ENCODE measurements around the gene CAMTA1. TPM values are rescaled to one million over a fixed set of nuclear protein-coding genes. Genes with fewer than 3 reads are reported as not detected.

CAMTA1 gene
- total and polyA plus RNA-seq, 2 donors: 53.3 to 115 TPM

GRCh38 chr1:7516341-7516740, 731.1 kb downstream of the CAMTA1 start:
- 54% methylated on average over 4 of the region's 4 CpGs for WGBS
- Histone ChIP-seq H3K27ac (ENCODE audit: low read depth) (no peak overlapping the region), H3K4me1 (ENCODE audit: insufficient read depth) (no peaks in the 10 kb centered on the region), H3K4me3 (ENCODE audit: low read depth, low read length) (no peak overlapping the region), H3K36me3 (ENCODE audit: insufficient read depth) (no peaks in the 10 kb centered on the region)
- no peak for DNase-seq (ENCODE audit: extremely low spot score)

DNA sequence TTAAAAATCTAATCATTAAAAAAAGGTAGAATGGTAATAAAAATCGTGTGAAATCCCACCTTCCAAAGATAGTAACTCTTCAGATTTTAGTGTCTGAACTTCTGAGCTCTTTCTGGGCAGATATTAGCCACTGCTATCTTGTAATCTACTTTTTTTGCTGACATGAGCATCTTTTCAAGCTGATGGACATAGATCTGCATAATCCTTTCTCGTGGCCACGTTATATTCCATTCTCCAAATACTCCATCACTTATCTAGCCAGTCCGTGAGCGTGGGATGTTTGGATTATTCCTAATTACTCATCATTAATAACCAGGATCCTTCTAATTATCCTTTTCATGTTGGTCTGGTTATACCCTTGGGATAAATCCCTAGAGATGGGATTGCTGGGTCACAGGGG, 731.7 kb downstream of the CAMTA1 start:
- no peaks in the 10 kb centered on the region for H3K36me3 ChIP-seq (ENCODE audit: insufficient read depth)
- H3K27ac ChIP-seq (ENCODE audit: low read depth): no peak overlapping the region
- WGBS: 86% methylated on average over 5 of the region's 5 CpGs
- H3K4me1 ChIP-seq (ENCODE audit: insufficient read depth): no peaks in the 10 kb centered on the region
- DNase-seq (ENCODE audit: extremely low spot score): no peak
- no peak overlapping the region for H3K4me3 ChIP-seq (ENCODE audit: low read depth, low read length)

DNA sequence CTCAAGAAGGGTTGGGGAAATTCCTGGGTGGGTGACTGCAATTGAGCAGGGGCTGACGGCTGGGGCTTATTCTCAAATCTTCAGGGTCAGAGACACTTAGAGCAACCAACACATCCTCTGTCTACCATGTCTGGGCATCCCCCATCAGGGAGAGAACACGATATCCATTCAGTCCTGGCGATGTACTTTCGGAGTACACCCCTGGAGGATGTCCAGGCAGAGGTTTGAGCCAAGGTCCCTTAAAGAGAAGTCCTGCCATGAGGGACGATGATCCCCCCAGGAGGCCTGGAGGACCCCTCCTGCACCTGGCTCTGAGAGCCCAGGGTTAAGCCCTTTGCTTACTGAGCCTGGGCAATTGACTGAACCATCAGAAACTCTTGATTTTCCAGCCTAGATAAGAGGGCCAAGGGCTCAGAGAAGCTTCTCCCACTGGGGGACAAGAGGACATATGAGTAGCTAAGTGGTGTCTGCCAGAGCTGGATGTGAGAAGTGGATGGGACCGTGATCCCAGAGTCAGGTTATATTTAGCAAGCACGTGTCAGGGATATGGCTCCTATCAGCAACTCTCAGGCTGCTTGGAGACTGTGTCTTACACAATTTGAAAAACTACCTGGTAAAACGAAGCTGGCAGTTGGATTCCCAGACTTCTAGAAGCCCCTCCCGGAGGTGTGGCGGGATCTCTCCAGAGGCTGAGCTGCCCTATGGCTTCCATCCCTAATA, 732.5 kb downstream of the CAMTA1 start:
- DNase-seq (ENCODE audit: extremely low spot score): no peak
- 58% methylated on average over 10 of the region's 10 CpGs for WGBS
- H3K27ac ChIP-seq (ENCODE audit: low read depth): no peak overlapping the region
- no peak overlapping the region for H3K4me3 ChIP-seq (ENCODE audit: low read depth, low read length)
- H3K4me1 ChIP-seq (ENCODE audit: insufficient read depth): no peaks in the 10 kb centered on the region
- no peaks in the 10 kb centered on the region for H3K36me3 ChIP-seq (ENCODE audit: insufficient read depth)

- Histone ChIP-seq H3K4me3 (ENCODE audit: low read depth, low read length) (no peak overlapping the region), H3K27ac (ENCODE audit: low read depth) (no peak overlapping the region), H3K36me3 (ENCODE audit: insufficient read depth) (no peaks in the 10 kb centered on the region), H3K4me1 (ENCODE audit: insufficient read depth) (no peaks in the 10 kb centered on the region)
- 94% methylated on average over 8 of the region's 8 CpGs for WGBS
- no peak for DNase-seq (ENCODE audit: extremely low spot score)
Measured at GRCh38 chr1:7518411-7518810, 733.2 kb downstream of the CAMTA1 start.

DNA sequence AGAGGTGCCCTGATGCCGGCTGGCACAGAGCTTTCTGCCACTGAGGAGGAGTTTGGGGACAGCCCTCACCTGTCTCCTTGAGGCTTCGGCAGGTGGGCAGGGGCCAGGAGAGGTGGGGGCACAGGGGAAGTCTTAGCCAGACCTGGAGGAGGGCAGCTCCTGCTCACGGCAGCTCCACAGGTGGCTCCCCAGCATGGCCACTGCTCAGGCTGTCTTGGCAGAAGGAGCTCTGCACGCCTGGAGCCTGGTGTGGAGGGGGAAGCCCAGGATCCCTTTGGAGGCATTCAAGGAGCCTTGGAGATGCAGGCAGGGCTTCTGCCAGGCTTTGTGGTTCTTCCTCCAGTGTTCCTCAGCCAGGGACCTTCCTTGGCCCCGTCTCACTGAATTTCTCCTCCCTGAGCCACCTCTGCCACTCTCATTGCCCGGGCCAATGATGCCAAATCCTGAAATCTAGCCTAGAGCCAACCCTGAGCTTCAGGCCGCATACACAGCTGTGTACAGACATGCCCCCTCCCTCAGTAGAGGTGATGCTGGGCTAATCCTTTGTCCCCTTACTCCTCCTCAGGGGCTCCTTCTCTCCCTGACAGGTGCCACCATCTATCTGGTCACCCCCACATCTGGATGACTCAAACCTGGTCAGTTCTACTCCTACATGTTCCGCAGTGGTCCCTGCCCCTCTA, 734.1 kb downstream of the CAMTA1 start:
- no peaks in the 10 kb centered on the region for H3K4me1 ChIP-seq (ENCODE audit: insufficient read depth)

DNA sequence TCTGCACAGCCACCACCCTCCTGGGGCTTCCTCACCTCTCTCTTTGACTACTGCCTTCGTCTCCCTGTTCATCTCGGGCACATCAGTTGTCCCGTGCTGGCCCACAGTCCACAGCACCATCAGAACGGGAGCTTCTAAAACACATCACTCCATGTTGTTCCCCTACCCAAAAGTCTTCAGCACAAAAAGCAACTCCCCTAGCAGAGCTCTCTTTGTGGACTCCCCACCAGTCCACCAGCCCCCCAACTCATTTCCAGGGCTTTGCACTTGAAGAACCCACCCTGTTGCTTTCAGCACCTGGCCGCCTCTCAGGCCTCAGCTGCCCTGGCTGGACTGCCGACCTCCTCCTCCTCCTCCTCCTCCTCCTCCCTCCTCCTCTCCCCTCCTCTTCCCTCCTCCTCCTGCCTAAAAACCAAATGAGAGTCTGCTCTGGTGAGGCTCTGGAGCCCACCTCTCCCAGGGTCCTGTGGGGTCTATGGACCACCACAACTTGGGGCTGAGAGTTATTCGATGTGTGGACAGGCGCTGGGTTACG, 734.7 kb downstream of the CAMTA1 start:
- no peak overlapping the region for H3K4me3 ChIP-seq (ENCODE audit: low read depth, low read length)
- H3K4me1 ChIP-seq (ENCODE audit: insufficient read depth): no peaks in the 10 kb centered on the region
- H3K27ac ChIP-seq (ENCODE audit: low read depth): no peak overlapping the region
- 80% methylated on average over 9 of the region's 9 CpGs for whole genome bisulfite sequencing
- no peaks in the 10 kb centered on the region for H3K36me3 ChIP-seq (ENCODE audit: insufficient read depth)
- DNase-seq (ENCODE audit: extremely low spot score): no peak

More for the DNA sequence above, 734.1 kb downstream of the CAMTA1 start:
- 90% methylated on average over 8 of the region's 8 CpGs for WGBS
- Histone ChIP-seq H3K36me3 (ENCODE audit: insufficient read depth) (no peaks in the 10 kb centered on the region), H3K27ac (ENCODE audit: low read depth) (no peak overlapping the region), H3K4me3 (ENCODE audit: low read depth, low read length) (no peak overlapping the region)
- DNase-seq (ENCODE audit: extremely low spot score): no peak

DNA sequence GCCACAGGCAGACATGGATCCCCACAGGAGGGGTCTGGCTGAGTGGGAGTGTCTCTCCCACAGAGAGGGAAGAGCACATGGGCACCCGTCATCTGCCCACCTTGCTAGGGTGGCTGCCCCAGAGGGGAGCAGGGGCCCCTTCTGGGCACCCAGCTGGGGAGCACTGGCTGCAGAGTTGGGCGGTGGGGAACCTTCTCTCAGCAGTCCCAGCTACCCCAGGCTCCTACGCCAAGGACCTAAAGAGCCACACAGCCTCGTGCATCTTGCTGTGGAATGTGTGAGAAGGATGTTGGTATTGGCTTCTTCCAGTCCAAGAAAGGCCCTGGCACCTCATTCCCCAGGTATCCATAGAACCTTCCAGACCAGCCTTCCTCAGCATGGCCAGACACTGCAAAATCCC, 735.2 kb downstream of the CAMTA1 start:
- no peak for DNase-seq (ENCODE audit: extremely low spot score)
- no peak overlapping the region for H3K4me3 ChIP-seq (ENCODE audit: low read depth, low read length)

GRCh38 chr1:7524341-7525337, 739.4 kb downstream of the CAMTA1 start:
- no peaks in the 10 kb centered on the region for H3K36me3 ChIP-seq (ENCODE audit: insufficient read depth)
- DNase-seq (ENCODE audit: extremely low spot score): no peak
- no peak overlapping the region for H3K4me3 ChIP-seq (ENCODE audit: low read depth, low read length)
- no peaks in the 10 kb centered on the region for H3K4me1 ChIP-seq (ENCODE audit: insufficient read depth)
- WGBS: 86% methylated on average over 16 of the region's 16 CpGs
- no peak overlapping the region for H3K27ac ChIP-seq (ENCODE audit: low read depth)

More for the DNA sequence above, 735.2 kb downstream of the CAMTA1 start:
- Histone ChIP-seq H3K27ac (ENCODE audit: low read depth) (no peak overlapping the region), H3K4me1 (ENCODE audit: insufficient read depth) (no peaks in the 10 kb centered on the region), H3K36me3 (ENCODE audit: insufficient read depth) (no peaks in the 10 kb centered on the region)
- 86% methylated on average over 4 of the region's 4 CpGs for WGBS

- no peak for DNase-seq (ENCODE audit: extremely low spot score)
- Histone ChIP-seq H3K4me1 (ENCODE audit: insufficient read depth) (no peaks in the 10 kb centered on the region), H3K4me3 (ENCODE audit: low read depth, low read length) (no peak overlapping the region), H3K27ac (ENCODE audit: low read depth) (no peak overlapping the region), H3K36me3 (ENCODE audit: insufficient read depth) (no peaks in the 10 kb centered on the region)
- 84% methylated on average over 12 of the region's 12 CpGs for WGBS
Measured at GRCh38 chr1:7525338-7526063, 740.2 kb downstream of the CAMTA1 start.

DNA sequence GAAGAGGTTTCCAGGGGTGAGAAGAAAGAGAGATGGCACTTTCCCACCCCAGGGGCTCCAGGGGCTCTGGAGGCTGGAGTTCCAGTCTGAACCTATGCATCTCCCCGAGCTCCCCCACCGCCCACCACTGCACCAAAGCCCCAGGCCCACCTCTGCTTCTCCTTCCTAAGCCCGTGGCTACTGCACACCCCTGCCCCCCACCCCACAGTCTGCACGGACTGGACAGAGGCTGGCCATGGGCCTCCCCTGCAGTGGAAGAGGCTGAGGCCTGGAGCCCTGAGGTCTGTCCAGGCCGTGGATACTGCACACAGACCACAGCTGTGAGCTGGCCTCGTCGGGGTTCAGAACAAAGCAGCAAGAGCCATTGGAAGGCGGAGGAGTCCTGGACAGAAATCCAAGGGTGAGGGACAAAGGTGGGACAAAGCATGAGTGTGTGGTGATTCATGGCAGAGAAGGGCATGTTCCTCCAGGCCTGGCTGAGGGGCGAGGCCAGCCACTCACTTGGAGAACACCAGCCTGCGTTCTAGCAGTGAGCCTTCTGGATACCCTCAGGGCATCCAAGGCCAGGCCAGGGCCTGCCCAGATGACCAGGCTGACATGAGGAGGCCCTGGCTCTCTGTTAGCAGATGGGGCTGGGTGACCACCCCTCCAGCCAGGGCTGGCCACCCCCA, 741.1 kb downstream of the CAMTA1 start:
- WGBS: 91% methylated on average over 10 of the region's 10 CpGs
- no peaks in the 10 kb centered on the region for H3K4me1 ChIP-seq (ENCODE audit: insufficient read depth)
- DNase-seq (ENCODE audit: extremely low spot score): no peak

GRCh38 chr1:7526867-7527732, 741.8 kb downstream of the CAMTA1 start:
- 91% methylated on average over 12 of the region's 12 CpGs for WGBS
- H3K4me1 ChIP-seq (ENCODE audit: insufficient read depth): no peaks in the 10 kb centered on the region
- no peak overlapping the region for H3K27ac ChIP-seq (ENCODE audit: low read depth)
- H3K4me3 ChIP-seq (ENCODE audit: low read depth, low read length): no peak overlapping the region
- DNase-seq (ENCODE audit: extremely low spot score): no peak
- H3K36me3 ChIP-seq (ENCODE audit: insufficient read depth): no peaks in the 10 kb centered on the region

More for the DNA sequence above, 741.1 kb downstream of the CAMTA1 start:
- H3K36me3 ChIP-seq (ENCODE audit: insufficient read depth): no peaks in the 10 kb centered on the region
- H3K4me3 ChIP-seq (ENCODE audit: low read depth, low read length): no peak overlapping the region
- H3K27ac ChIP-seq (ENCODE audit: low read depth): no peak overlapping the region

DNA sequence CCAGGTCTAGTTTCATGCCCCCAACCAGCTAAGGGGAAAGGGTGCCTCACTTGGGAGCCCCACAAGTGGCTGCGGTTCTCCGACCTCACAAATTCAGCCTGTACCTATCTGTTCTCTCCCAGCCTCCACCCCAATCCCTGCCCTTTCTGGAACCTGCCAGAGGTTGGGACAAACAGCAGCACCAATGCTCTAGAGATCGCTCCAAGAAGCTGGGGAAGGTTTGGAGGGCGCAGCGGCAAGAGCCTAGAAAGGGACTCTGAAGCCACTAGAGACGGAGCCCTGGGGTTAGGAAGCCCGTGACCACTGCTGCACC, 742.4 kb downstream of the CAMTA1 start:
- WGBS: 96% methylated on average over 7 of the region's 7 CpGs
- no peak for DNase-seq (ENCODE audit: extremely low spot score)
- Histone ChIP-seq H3K4me3 (ENCODE audit: low read depth, low read length) (no peak overlapping the region), H3K27ac (ENCODE audit: low read depth) (no peak overlapping the region), H3K4me1 (ENCODE audit: insufficient read depth) (no peaks in the 10 kb centered on the region), H3K36me3 (ENCODE audit: insufficient read depth) (no peaks in the 10 kb centered on the region)
